ENCODE data around the gene ZDHHC19.
"Not testable (repeated sequence)": the region's sequence is repeated elsewhere in the genome, so short reads cannot be mapped to it uniquely, and the experiment has no call there.

The ZDHHC19 gene

GRCh38 chr3:196210673-196211556, at the start of gene ZDHHC19:
TSS of gene ZDHHC19 (minus strand) at chr3:196211400. CDS start at chr3:196211315, 85 bp downstream.
- DNase-seq (ENCODE audit: low spot score) = no peak

- DNase-seq (ENCODE audit: low spot score) = no peak
Measured at GRCh38 chr3:196260784-196261183, 49.6 kb upstream of the ZDHHC19 start.

GRCh38 chr3:196255776-196256175, 44.6 kb upstream of the ZDHHC19 start:
- no peak for DNase-seq (ENCODE audit: low spot score)

- no peak for DNase-seq (ENCODE audit: low spot score)
Measured at GRCh38 chr3:196254376-196255283, 43.4 kb upstream of the ZDHHC19 start.

GRCh38 chr3:196251918-196252317, 40.7 kb upstream of the ZDHHC19 start:
- DNase-seq (ENCODE audit: low spot score) = no peak

GRCh38 chr3:196246612-196247308, 35.6 kb upstream of the ZDHHC19 start:
- no peak for DNase-seq (ENCODE audit: low spot score)

- not testable (repeated sequence) for DNase-seq (ENCODE audit: low spot score)
Measured at GRCh38 chr3:196244166-196244565, 33.0 kb upstream of the ZDHHC19 start.

- DNase-seq (ENCODE audit: low spot score) = no peak
Measured at GRCh38 chr3:196241704-196242103, 30.5 kb upstream of the ZDHHC19 start.

- DNase-seq (ENCODE audit: low spot score) = no peak
Measured at GRCh38 chr3:196240424-196240823, 29.2 kb upstream of the ZDHHC19 start.

GRCh38 chr3:196238612-196239560, 27.7 kb upstream of the ZDHHC19 start:
- no peak for DNase-seq (ENCODE audit: low spot score)

GRCh38 chr3:196237203-196237602, 26.0 kb upstream of the ZDHHC19 start:
- no peak for DNase-seq (ENCODE audit: low spot score)

GRCh38 chr3:196236223-196236622, 25.0 kb upstream of the ZDHHC19 start:
- DNase-seq (ENCODE audit: low spot score) = no peak

GRCh38 chr3:196235452-196236122, 24.4 kb upstream of the ZDHHC19 start:
- no peak for DNase-seq (ENCODE audit: low spot score)

GRCh38 chr3:196232882-196233251, 21.7 kb upstream of the ZDHHC19 start:
- no peak for DNase-seq (ENCODE audit: low spot score)

GRCh38 chr3:196232154-196232881, 21.1 kb upstream of the ZDHHC19 start:
- DNase-seq (ENCODE audit: low spot score) = no peak

GRCh38 chr3:196227629-196228493, 16.7 kb upstream of the ZDHHC19 start:
- DNase-seq (ENCODE audit: low spot score) = no peak

- no peak for DNase-seq (ENCODE audit: low spot score)
Measured at GRCh38 chr3:196227121-196227561, 15.9 kb upstream of the ZDHHC19 start.

GRCh38 chr3:196225763-196226364, 14.7 kb upstream of the ZDHHC19 start:
- no peak for DNase-seq (ENCODE audit: low spot score)
